Neuronal stem cell (in vitro differentiated cells): Measurements from ENCODE around the gene SLC16A13. TPM values are rescaled to one million over a fixed set of nuclear protein-coding genes. Genes with fewer than 3 reads are reported as not detected.

Source experiments
- small RNA-seq: library from polyadenylated mRNA; stranded (forward); fragments of <200 nt; extraction: miRNeasy Mini kit (QIAGEN cat#:217004); gene quantifications from one replicate; pipeline ENCODE3, GENCODE V24; 2013; ENCODE audit not compliant: insufficient read depth

SLC16A13 gene

Small RNA genes lying within 50 kb of the gene (small RNA-seq; reads per million reads assigned to genes)
- not detected for gene AC120057.1
